CD14-positive monocyte (primary cell): Measurements from ENCODE around the gene GLT8D1. TPM values are rescaled to one million over a fixed set of nuclear protein-coding genes. Genes with fewer than 3 reads are reported as not detected.

Experiments used
- DNase-seq, 3 donors: peaks; one replicate each; pipeline ENCODE4 v3.0.0-alpha.2; 2011 to 2022
- H2AFZ ChIP-seq: 2 replicates; pipeline ENCODE4 v1.6.0; 2012; ENCODE audit warnings: mild to moderate bottlenecking, low read depth, low read length, inconsistent platforms; ENCODE audit not compliant: insufficient read depth, poor library complexity, severe bottlenecking
- H3K27ac ChIP-seq, 2 donors: 1 replicate in 1 of 2; 2 replicates in 1 of 2; pipeline ENCODE4 v1.5.1; 2012 to 2013; ENCODE audit warnings: low read length in 2 of 2, control low read depth in 1 of 2, inconsistent platforms in 1 of 2, low read depth in 1 of 2, mild to moderate bottlenecking in 1 of 2
- H3K27me3 ChIP-seq, 2 donors: one replicate each; pipeline versions ENCODE4 v1.6.0 to v1.6.1; 2011 to 2013; ENCODE audit warnings: low read length in 2 of 2; ENCODE audit not compliant: control insufficient read depth in 2 of 2, insufficient read depth in 2 of 2
- H3K36me3 ChIP-seq, 2 donors: replicated peaks in 1 of 2; 1 replicate in 1 of 2; 2 replicates in 1 of 2; pipeline versions ENCODE4 v1.5.1 to v1.6.1; 2012 to 2013; ENCODE audit warnings: low read length in 2 of 2, control low read depth in 1 of 2, inconsistent platforms in 1 of 2, mild to moderate bottlenecking in 1 of 2; ENCODE audit not compliant: insufficient read depth in 2 of 2, control insufficient read depth in 1 of 2
- H3K4me1 ChIP-seq, 2 donors: 1 replicate in 1 of 2; 2 replicates in 1 of 2; pipeline versions ENCODE4 v1.5.1 to v1.6.1; 2012 to 2013; ENCODE audit warnings: low read length in 2 of 2, control low read depth in 1 of 2, inconsistent platforms in 1 of 2, mild to moderate bottlenecking in 1 of 2, moderate library complexity in 1 of 2; ENCODE audit not compliant: insufficient read depth in 2 of 2, control insufficient read depth in 1 of 2
- H3K4me2 ChIP-seq: replicated peaks from 2 replicates; pipeline ENCODE3; 2012; ENCODE audit warnings: low read length, moderate library complexity, mild to moderate bottlenecking; ENCODE audit not compliant: poor library complexity, severe bottlenecking; ENCODE audit errors: extremely low read depth
- H3K4me3 ChIP-seq, 3 experiments: fragments of 200-600 bp in 1 of 3; sonication (generic) in 1 of 3; replicated peaks in 1 of 3; 1 replicate in 2 of 3; 2 replicates in 1 of 3; pipeline ENCODE4 v1.5.1; 2011 to 2013; ENCODE audit warnings: low read length in 3 of 3, mild to moderate bottlenecking in 3 of 3, control low read depth in 2 of 3, low read depth in 2 of 3, inconsistent platforms in 1 of 3, moderate library complexity in 1 of 3
- H3K79me2 ChIP-seq: 2 replicates; pipeline ENCODE4 v1.6.0; 2012; ENCODE audit warnings: mild to moderate bottlenecking, control low read depth, inconsistent platforms, low read length, moderate library complexity; ENCODE audit not compliant: insufficient read depth
- H3K9ac ChIP-seq: 2 replicates; pipeline ENCODE4 v1.6.0; 2017; ENCODE audit warnings: low read length, mild to moderate bottlenecking; ENCODE audit not compliant: insufficient read depth, poor library complexity, severe bottlenecking
- H3K9me3 ChIP-seq, 2 donors: replicated peaks in 1 of 2; 1 replicate in 1 of 2; 2 replicates in 1 of 2; pipeline versions ENCODE4 v1.5.1 to v1.6.1; 2012 to 2013; ENCODE audit warnings: low read length in 2 of 2, control low read depth in 1 of 2; ENCODE audit not compliant: control insufficient read depth in 1 of 2, insufficient read depth in 1 of 2
- H4K20me1 ChIP-seq: 2 replicates; pipeline ENCODE4 v1.6.0; 2012; ENCODE audit warnings: mild to moderate bottlenecking, low read length, control low read depth, moderate library complexity; ENCODE audit not compliant: insufficient read depth
- H3K27ac Mint-ChIP-seq, 7 donors: one replicate each; pipeline ENCODE4 v1.8.0; 2020; ENCODE audit warnings: mild to moderate bottlenecking in 7 of 7, mixed read lengths in 7 of 7, moderate library complexity in 6 of 7, inconsistent platforms in 2 of 7
- H3K27me3 Mint-ChIP-seq, 3 donors: one replicate each; pipeline ENCODE4 v1.8.0; 2021 to 2022; ENCODE audit warnings: low read depth in 3 of 3, mild to moderate bottlenecking in 3 of 3, mixed read lengths in 3 of 3, moderate library complexity in 3 of 3, inconsistent platforms in 1 of 3
- H3K36me3 Mint-ChIP-seq, 2 donors: one replicate each; pipeline ENCODE4 v1.8.0; 2020; ENCODE audit warnings: mixed read lengths in 2 of 2, inconsistent platforms in 1 of 2, mild to moderate bottlenecking in 1 of 2
- H3K4me1 Mint-ChIP-seq: one replicate; pipeline ENCODE4 v1.8.0; 2020; ENCODE audit warnings: mild to moderate bottlenecking, mixed read lengths
- H3K4me3 Mint-ChIP-seq, 2 donors: one replicate each; pipeline ENCODE4 v1.8.0; 2020; ENCODE audit warnings: mild to moderate bottlenecking in 2 of 2, mixed read lengths in 2 of 2, moderate library complexity in 1 of 2
- H3K9me3 Mint-ChIP-seq, 7 donors: one replicate each; pipeline ENCODE4 v1.8.0; 2020 to 2022; ENCODE audit warnings: mixed read lengths in 7 of 7, mild to moderate bottlenecking in 6 of 7, moderate library complexity in 6 of 7, inconsistent platforms in 2 of 7
- WGBS: methylation state at CpG from one replicate; pipeline ENCODE4 v1.1.5; 2013; ENCODE audit warnings: missing lambda C conversion rate; ENCODE audit not compliant: insufficient coverage; 5-methylcytosine and 5-hydroxymethylcytosine counted together
- intact Hi-C, 2 donors: fragments of 100-400 bp; cut with micrococcal nuclease; formaldehyde crosslinking; loops; one replicate each; pipeline versions ENCODE4 v1.15.0 to v1.15.1; 2023
- polyA plus RNA-seq, 3 donors: library from polyadenylated mRNA; depleted of rRNA in 1 of 3; unstranded in 2 of 3; stranded (reverse) in 1 of 3; fragments of 300-500 nt in 2 of 3; fragments of >200 nt in 1 of 3; fragmentation: Illumina TruSeq in 2 of 3; gene quantifications; 1 replicate in 2 of 3; 2 replicates in 1 of 3; pipeline ENCODE4 v1.2.3, GENCODE V29; 2012 to 2021
- TF ChIP-seq, protein P1 (sequence below): fragments of 200-600 bp; IDR thresholded peaks from one replicate; pipeline ENCODE4 v1.8.0; 2022; ENCODE audit warnings: antibody characterized with exemption, mild to moderate bottlenecking

Gene GLT8D1
- polyA plus RNA-seq, 3 donors = 27.3 to 34.8 (median 34.8) TPM

DNA sequence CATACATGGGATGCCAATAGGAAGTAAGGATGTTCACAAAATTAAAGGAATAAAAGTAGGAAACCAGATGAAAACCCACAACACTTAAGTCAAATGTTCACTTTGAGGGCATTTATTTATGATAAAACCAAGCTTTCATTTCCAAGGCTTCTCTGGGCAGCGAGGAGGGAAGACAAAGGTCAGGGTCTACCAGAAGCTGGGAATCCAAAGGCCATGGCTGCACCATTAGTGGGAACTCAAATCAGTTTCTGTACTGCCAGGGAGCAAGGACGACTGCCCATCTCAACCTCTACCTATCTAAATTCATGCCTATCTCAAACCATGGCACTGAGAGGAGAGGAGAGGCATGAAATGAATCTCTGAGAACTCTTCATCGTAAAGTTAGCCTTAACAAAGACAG, 42.5 kb downstream of the GLT8D1 start:
- Mint-ChIP-seq H3K27me3 (no peaks in the 10 kb centered on the region), H3K27ac (peak overlapping the region in 3 of 7 donors; percentile 26 to 50 (median 38)), H3K4me3 (no peak overlapping the region), H3K4me1 (no peaks in the 10 kb centered on the region), H3K9me3 (no peaks in the 10 kb centered on the region), H3K36me3 (peaks cover 69 to 90% of the 10 kb centered on the region in 2 donors)
- Histone ChIP-seq H3K9me3 (no peaks in the 10 kb centered on the region), H3K79me2 (peaks cover 25% of the 10 kb centered on the region), H3K4me3 (no peak overlapping the region), H3K4me1 (no peaks in the 10 kb centered on the region), H3K27ac (no peak overlapping the region), H3K4me2 (no peak overlapping the region), H4K20me1 (peaks cover 21% of the 10 kb centered on the region), H2AFZ (no peak overlapping the region), H3K27me3 (no peaks in the 10 kb centered on the region), H3K36me3 (peaks cover 76 to 97% of the 10 kb centered on the region in 2 donors), H3K9ac (no peak overlapping the region)
- no peak for DNase-seq
- TF ChIP-seq, protein P1, sequence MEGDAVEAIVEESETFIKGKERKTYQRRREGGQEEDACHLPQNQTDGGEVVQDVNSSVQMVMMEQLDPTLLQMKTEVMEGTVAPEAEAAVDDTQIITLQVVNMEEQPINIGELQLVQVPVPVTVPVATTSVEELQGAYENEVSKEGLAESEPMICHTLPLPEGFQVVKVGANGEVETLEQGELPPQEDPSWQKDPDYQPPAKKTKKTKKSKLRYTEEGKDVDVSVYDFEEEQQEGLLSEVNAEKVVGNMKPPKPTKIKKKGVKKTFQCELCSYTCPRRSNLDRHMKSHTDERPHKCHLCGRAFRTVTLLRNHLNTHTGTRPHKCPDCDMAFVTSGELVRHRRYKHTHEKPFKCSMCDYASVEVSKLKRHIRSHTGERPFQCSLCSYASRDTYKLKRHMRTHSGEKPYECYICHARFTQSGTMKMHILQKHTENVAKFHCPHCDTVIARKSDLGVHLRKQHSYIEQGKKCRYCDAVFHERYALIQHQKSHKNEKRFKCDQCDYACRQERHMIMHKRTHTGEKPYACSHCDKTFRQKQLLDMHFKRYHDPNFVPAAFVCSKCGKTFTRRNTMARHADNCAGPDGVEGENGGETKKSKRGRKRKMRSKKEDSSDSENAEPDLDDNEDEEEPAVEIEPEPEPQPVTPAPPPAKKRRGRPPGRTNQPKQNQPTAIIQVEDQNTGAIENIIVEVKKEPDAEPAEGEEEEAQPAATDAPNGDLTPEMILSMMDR = no peak
- intact Hi-C loops = no loop called here
- WGBS = 100% methylated on average over 1 of the region's 3 CpGs

DNA sequence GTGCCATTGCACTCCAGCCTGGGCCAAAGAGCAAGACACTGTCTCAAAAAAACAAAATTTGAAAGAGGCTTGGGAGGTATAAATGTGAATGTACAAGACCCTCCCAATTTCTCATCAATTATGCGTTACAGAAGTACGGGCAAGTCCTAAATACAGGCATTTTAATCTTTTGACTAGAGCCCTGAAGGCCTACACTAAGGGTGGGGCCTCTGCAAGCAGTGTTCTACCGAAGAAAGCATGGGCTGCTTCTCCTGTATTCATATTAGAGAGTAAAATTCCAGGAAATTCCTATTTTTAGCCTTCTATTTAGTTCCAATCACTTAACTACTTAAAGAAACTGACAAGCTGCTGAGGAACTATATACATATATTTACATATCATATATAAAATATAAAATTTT, 45.5 kb downstream of the GLT8D1 start:
- no CpG with 5 or more reads among the region's 3 CpGs for WGBS
- Mint-ChIP-seq H3K27me3 (no peaks in the 10 kb centered on the region), H3K4me1 (no peaks in the 10 kb centered on the region), H3K9me3 (no peaks in the 10 kb centered on the region), H3K27ac (no peak overlapping the region), H3K36me3 (peaks cover 77 to 91% of the 10 kb centered on the region in 2 donors), H3K4me3 (no peak overlapping the region)
- no peak overlapping the region for H3K4me2 ChIP-seq
- intact Hi-C loops = no loop called here
- no peak for DNase-seq
- H3K4me1 ChIP-seq = no peaks in the 10 kb centered on the region
- H3K9ac ChIP-seq = no peak overlapping the region
- no peak overlapping the region for H3K4me3 ChIP-seq
- no peaks in the 10 kb centered on the region for H3K9me3 ChIP-seq
- H3K36me3 ChIP-seq = peaks cover 78 to 97% of the 10 kb centered on the region in 2 donors
- TF ChIP-seq, protein P1 = no peak
- H2AFZ ChIP-seq = no peak overlapping the region
- H3K79me2 ChIP-seq = peaks cover 8% of the 10 kb centered on the region
- H4K20me1 ChIP-seq = peaks cover 16% of the 10 kb centered on the region
- H3K27ac ChIP-seq = no peak overlapping the region
- no peaks in the 10 kb centered on the region for H3K27me3 ChIP-seq
